Panc1 (cell line): Measurements from ENCODE around the gene CRELD2. TPM values are rescaled to one million over a fixed set of nuclear protein-coding genes. Genes with fewer than 3 reads are reported as not detected.

Source experiments
- ATAC-seq: fragments of 200-7000 bp; cut with Tn5 transposase; 2 replicates; pipeline ENCODE4 v1.9.1; 2020; ENCODE audit warnings: mild to moderate bottlenecking, moderate library complexity
- BruUV-seq: library from RNA; stranded (reverse); fragments of 400-500 nt; replicated peaks from 2 replicates; lab custom pipeline; 2021; lab: Mats Ljungman, UMichigan
- CTCF ChIA-PET: fragments of 300-600 bp; sonication (Branson Sonifier 250); formaldehyde crosslinking; loops from one replicate; lab custom pipeline; 2022; ENCODE audit warnings: antibody characterized with exemption; lab: Charles Lee
- POLR2A ChIA-PET: fragments of 300-600 bp; sonication (Branson Sonifier 250); formaldehyde crosslinking; loops from one replicate; lab custom pipeline; 2022; ENCODE audit warnings: antibody characterized with exemption; lab: Charles Lee
- DNase-seq: peaks from one replicate; pipeline ENCODE4 v3.0.0-alpha.2; 2010; ENCODE audit warnings: low read depth, low spot score
- H3K27ac ChIP-seq: 2 replicates; pipeline ENCODE4 v1.5.1; 2011; ENCODE audit warnings: mild to moderate bottlenecking, low read length, inconsistent platforms
- H3K27me3 ChIP-seq: fragments of 200-500 bp; sonication (Bioruptor generic); 2 replicates; pipeline ENCODE4 v1.6.0; 2014; ENCODE audit warnings: low read length, inconsistent platforms; ENCODE audit not compliant: control insufficient read depth, insufficient read depth
- H3K36me3 ChIP-seq: fragments of 200-500 bp; sonication (Bioruptor generic); 2 replicates; pipeline ENCODE4 v1.5.1; 2014; ENCODE audit warnings: inconsistent platforms, mild to moderate bottlenecking, low read length, moderate library complexity; ENCODE audit not compliant: control insufficient read depth, insufficient read depth
- H3K4me1 ChIP-seq: 2 replicates; pipeline ENCODE4 v1.5.1; 2011; ENCODE audit warnings: inconsistent platforms, mild to moderate bottlenecking, low read length, moderate library complexity; ENCODE audit not compliant: control insufficient read depth, insufficient read depth
- H3K4me3 ChIP-seq, 2 experiments: 2 replicates each; pipeline ENCODE4 v1.5.1; 2011 to 2012; ENCODE audit warnings: low read depth in 2 of 2, low read length in 2 of 2, mild to moderate bottlenecking in 2 of 2, inconsistent platforms in 1 of 2, moderate library complexity in 1 of 2
- H3K9me3 ChIP-seq: fragments of 200-500 bp; sonication (Bioruptor generic); 2 replicates; pipeline ENCODE4 v1.5.1; 2014; ENCODE audit warnings: low read depth, mild to moderate bottlenecking, inconsistent platforms, low read length, moderate library complexity; ENCODE audit not compliant: control insufficient read depth, insufficient read depth
- POLR2AphosphoS5 ChIP-seq: IDR thresholded peaks from 2 replicates; pipeline ENCODE4 v1.6.1; 2012; ENCODE audit warnings: mild to moderate bottlenecking, low read depth, low read length, moderate library complexity
- SIN3A ChIP-seq: IDR thresholded peaks from 2 replicates; pipeline ENCODE4 v1.6.1; 2012; ENCODE audit warnings: low read depth, mild to moderate bottlenecking, low read length, moderate library complexity, borderline replicate concordance; ENCODE audit not compliant: insufficient read depth
- TCF7L2 ChIP-seq: IDR thresholded peaks from 2 replicates; pipeline ENCODE4 v1.6.1; 2011; ENCODE audit warnings: mild to moderate bottlenecking, low read depth, low read length, inconsistent platforms
- in situ Hi-C: cut with HindIII; loops from 2 replicates; pipeline ENCODE4 v1.10.0; 2016; ENCODE audit warnings: low sequenced_read_pairs, low pct_unique_long_range_greater_than_20kb
- intact Hi-C: fragments of 100-400 bp; cut with micrococcal nuclease; formaldehyde crosslinking; loops from one replicate; pipeline ENCODE4 v1.10.0; 2022; ENCODE audit not compliant: unreplicated experiment
- total RNA-seq: library from RNA; stranded (reverse); gene quantifications from one replicate; pipeline ENCODE4 v1.2.1, GENCODE V29; 2021; ENCODE audit not compliant: unreplicated experiment
- TF ChIP-seq, protein P1 (sequence below), 2 experiments: IDR thresholded peaks; 2 replicates each; pipeline ENCODE4 v1.6.1; 2011 to 2012; ENCODE audit warnings: low read depth in 2 of 2, control low read depth in 1 of 2, low read length in 1 of 2, mild to moderate bottlenecking in 1 of 2, moderate library complexity in 1 of 2; ENCODE audit not compliant: insufficient read depth in 1 of 2
- TF ChIP-seq, protein P2 (sequence below): fragments of 450-650 bp; IDR thresholded peaks from 2 replicates; pipeline ENCODE4 v1.5.1; 2017; ENCODE audit warnings: mild to moderate bottlenecking

Gene CRELD2
- total RNA-seq, 1 experiment from 2014 or later, result 59.7 TPM

DNA sequence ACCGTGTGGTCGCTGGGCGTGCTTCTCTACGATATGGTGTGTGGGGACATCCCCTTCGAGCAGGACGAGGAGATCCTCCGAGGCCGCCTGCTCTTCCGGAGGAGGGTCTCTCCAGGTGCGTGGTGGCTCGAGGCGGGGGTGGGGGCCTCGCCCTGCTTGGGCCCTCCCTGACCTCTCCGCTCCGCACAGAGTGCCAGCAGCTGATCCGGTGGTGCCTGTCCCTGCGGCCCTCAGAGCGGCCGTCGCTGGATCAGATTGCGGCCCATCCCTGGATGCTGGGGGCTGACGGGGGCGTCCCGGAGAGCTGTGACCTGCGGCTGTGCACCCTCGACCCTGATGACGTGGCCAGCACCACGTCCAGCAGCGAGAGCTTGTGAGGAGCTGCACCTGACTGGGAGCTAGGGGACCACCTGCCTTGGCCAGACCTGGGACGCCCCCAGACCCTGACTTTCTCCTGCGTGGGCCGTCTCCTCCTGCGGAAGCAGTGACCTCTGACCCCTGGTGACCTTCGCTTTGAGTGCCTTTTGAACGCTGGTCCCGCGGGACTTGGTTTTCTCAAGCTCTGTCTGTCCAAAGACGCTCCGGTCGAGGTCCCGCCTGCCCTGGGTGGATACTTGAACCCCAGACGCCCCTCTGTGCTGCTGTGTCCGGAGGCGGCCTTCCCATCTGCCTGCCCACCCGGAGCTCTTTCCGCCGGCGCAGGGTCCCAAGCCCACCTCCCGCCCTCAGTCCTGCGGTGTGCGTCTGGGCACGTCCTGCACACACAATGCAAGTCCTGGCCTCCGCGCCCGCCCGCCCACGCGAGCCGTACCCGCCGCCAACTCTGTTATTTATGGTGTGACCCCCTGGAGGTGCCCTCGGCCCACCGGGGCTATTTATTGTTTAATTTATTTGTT is 44.6 kb downstream of the CRELD2 start:
- no peaks in the 10 kb centered on the region for H3K27me3 ChIP-seq
- in situ Hi-C loops (no loop called here), intact Hi-C loops (no loop called here)

GRCh38 chr22:49963647-49964026 is 45.2 kb downstream of the CRELD2 start:
- Histone ChIP-seq H3K4me3 (peak overlapping the region; percentile 70 to 71), H3K27me3 (no peaks in the 10 kb centered on the region), H3K9me3 (no peaks in the 10 kb centered on the region), H3K36me3 (no peaks in the 10 kb centered on the region; the same call in none of the 2 replicates), H3K4me1 (peaks cover 60% of the 10 kb centered on the region), H3K27ac (peak overlapping the region; percentile 74)
- TF ChIP-seq TCF7L2, result no peak
- no peak for TF ChIP-seq SIN3A
- TF ChIP-seq, protein P1, sequence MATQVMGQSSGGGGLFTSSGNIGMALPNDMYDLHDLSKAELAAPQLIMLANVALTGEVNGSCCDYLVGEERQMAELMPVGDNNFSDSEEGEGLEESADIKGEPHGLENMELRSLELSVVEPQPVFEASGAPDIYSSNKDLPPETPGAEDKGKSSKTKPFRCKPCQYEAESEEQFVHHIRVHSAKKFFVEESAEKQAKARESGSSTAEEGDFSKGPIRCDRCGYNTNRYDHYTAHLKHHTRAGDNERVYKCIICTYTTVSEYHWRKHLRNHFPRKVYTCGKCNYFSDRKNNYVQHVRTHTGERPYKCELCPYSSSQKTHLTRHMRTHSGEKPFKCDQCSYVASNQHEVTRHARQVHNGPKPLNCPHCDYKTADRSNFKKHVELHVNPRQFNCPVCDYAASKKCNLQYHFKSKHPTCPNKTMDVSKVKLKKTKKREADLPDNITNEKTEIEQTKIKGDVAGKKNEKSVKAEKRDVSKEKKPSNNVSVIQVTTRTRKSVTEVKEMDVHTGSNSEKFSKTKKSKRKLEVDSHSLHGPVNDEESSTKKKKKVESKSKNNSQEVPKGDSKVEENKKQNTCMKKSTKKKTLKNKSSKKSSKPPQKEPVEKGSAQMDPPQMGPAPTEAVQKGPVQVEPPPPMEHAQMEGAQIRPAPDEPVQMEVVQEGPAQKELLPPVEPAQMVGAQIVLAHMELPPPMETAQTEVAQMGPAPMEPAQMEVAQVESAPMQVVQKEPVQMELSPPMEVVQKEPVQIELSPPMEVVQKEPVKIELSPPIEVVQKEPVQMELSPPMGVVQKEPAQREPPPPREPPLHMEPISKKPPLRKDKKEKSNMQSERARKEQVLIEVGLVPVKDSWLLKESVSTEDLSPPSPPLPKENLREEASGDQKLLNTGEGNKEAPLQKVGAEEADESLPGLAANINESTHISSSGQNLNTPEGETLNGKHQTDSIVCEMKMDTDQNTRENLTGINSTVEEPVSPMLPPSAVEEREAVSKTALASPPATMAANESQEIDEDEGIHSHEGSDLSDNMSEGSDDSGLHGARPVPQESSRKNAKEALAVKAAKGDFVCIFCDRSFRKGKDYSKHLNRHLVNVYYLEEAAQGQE (IDR thresholded peaks at IDR 0.05; ENCODE audit: insufficient read depth in 1 of 2, low read depth in 2 of 2, low read length in 1 of 2), result no peak
- TF ChIP-seq, protein P2, sequence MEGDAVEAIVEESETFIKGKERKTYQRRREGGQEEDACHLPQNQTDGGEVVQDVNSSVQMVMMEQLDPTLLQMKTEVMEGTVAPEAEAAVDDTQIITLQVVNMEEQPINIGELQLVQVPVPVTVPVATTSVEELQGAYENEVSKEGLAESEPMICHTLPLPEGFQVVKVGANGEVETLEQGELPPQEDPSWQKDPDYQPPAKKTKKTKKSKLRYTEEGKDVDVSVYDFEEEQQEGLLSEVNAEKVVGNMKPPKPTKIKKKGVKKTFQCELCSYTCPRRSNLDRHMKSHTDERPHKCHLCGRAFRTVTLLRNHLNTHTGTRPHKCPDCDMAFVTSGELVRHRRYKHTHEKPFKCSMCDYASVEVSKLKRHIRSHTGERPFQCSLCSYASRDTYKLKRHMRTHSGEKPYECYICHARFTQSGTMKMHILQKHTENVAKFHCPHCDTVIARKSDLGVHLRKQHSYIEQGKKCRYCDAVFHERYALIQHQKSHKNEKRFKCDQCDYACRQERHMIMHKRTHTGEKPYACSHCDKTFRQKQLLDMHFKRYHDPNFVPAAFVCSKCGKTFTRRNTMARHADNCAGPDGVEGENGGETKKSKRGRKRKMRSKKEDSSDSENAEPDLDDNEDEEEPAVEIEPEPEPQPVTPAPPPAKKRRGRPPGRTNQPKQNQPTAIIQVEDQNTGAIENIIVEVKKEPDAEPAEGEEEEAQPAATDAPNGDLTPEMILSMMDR, result no peak
- no peak for TF ChIP-seq POLR2AphosphoS5
- ChIA-PET POLR2A (no interaction called here), CTCF (no interaction called here)
- no peak for DNase-seq
- TSS peak; percentile 77 for BruUV-seq
- in situ Hi-C loops, result no loop called here
- no peak for ATAC-seq
- intact Hi-C loops, result no loop called here

More for the DNA sequence above, 44.6 kb downstream of the CRELD2 start:
- DNase-seq, result no peak
- Histone ChIP-seq H3K9me3 (no peaks in the 10 kb centered on the region), H3K36me3 (no peaks in the 10 kb centered on the region; the same call in none of the 2 replicates), H3K27ac (peak overlapping the region; percentile 74), H3K4me3 (peak overlapping the region; percentile 70 to 71), H3K4me1 (peaks cover 58% of the 10 kb centered on the region)
- TF ChIP-seq POLR2AphosphoS5 (no peak), SIN3A (no peak), TCF7L2 (no peak)
- TF ChIP-seq, protein P1 (IDR thresholded peaks at IDR 0.05; ENCODE audit: insufficient read depth in 1 of 2, low read depth in 2 of 2, low read length in 1 of 2), result no peak
- TF ChIP-seq, protein P2, result no peak
- POLR2A ChIA-PET, result interaction anchor here (0.7 kb wide), 2 partner anchors 11 to 30 kb away, joined by 3 to 4 read pairs; no protein-coding TSS in a partner anchor
- CTCF ChIA-PET, result interaction anchor here (0.6 kb wide), 2 partner anchors 89 to 186 kb away, joined by 3 to 5 read pairs; no protein-coding TSS in a partner anchor
- ATAC-seq, result 0 out of 2 replicates have a peak, but pooled peaks have one; percentile 0
- BruUV-seq, result no TSS peak
